ENCODE measurements around the gene CDH13.

The CDH13 gene

GRCh38 chr16:83393196-83393981 lies 766.6 kb downstream of the CDH13 start:
- WGBS, 2 experiments (ENCODE audit: insufficient coverage in 2 of 2), result 77 to 80% methylated on average over 3 to 4 of the region's 6 CpGs
- peaks cover 28% of the 10 kb centered on the region for H3K4me1 ChIP-seq (ENCODE audit: control insufficient read depth, insufficient read depth, low read length, poor library complexity, severe bottlenecking)
- H3K9me3 ChIP-seq (ENCODE audit: control insufficient read depth, low read length), result no peaks in the 10 kb centered on the region
- peak overlapping the region; percentile 25 for H3K27ac ChIP-seq (ENCODE audit: low read depth, low read length, severe bottlenecking)
- H3K36me3 ChIP-seq (ENCODE audit: control insufficient read depth, insufficient read depth, low read length), result no peaks in the 10 kb centered on the region
- H3K4me3 ChIP-seq (ENCODE audit: extremely low read depth, insufficient read depth, low read length, poor library complexity, severe bottlenecking), result no peak overlapping the region

GRCh38 chr16:83397601-83398291 lies 771.0 kb downstream of the CDH13 start:
- H3K27ac ChIP-seq (ENCODE audit: low read depth, low read length, severe bottlenecking), result no peak overlapping the region
- H3K4me3 ChIP-seq (ENCODE audit: extremely low read depth, insufficient read depth, low read length, poor library complexity, severe bottlenecking), result no peak overlapping the region
- 87 to 100% methylated on average over 2 to 4 of the region's 4 CpGs for WGBS, 2 experiments (ENCODE audit: insufficient coverage in 2 of 2)
- H3K36me3 ChIP-seq (ENCODE audit: control insufficient read depth, insufficient read depth, low read length), result no peaks in the 10 kb centered on the region
- peaks cover 4% of the 10 kb centered on the region for H3K9me3 ChIP-seq (ENCODE audit: control insufficient read depth, low read length)
- H3K4me1 ChIP-seq (ENCODE audit: control insufficient read depth, insufficient read depth, low read length, poor library complexity, severe bottlenecking), result peaks cover 5% of the 10 kb centered on the region

GRCh38 chr16:83400234-83400633 lies 773.5 kb downstream of the CDH13 start:
- peaks cover 4% of the 10 kb centered on the region for H3K9me3 ChIP-seq (ENCODE audit: control insufficient read depth, low read length)
- H3K4me1 ChIP-seq (ENCODE audit: control insufficient read depth, insufficient read depth, low read length, poor library complexity, severe bottlenecking), result peaks cover 4% of the 10 kb centered on the region
- no peaks in the 10 kb centered on the region for H3K36me3 ChIP-seq (ENCODE audit: control insufficient read depth, insufficient read depth, low read length)
- no peak overlapping the region for H3K27ac ChIP-seq (ENCODE audit: low read depth, low read length, severe bottlenecking)
- H3K4me3 ChIP-seq (ENCODE audit: extremely low read depth, insufficient read depth, low read length, poor library complexity, severe bottlenecking), result no peak overlapping the region
- 81 to 89% methylated on average over 3 to 4 of the region's 4 CpGs for WGBS, 2 experiments (ENCODE audit: insufficient coverage in 2 of 2)

- Histone ChIP-seq H3K4me1 (ENCODE audit: control insufficient read depth, insufficient read depth, low read length, poor library complexity, severe bottlenecking) (peaks cover 4% of the 10 kb centered on the region), H3K9me3 (ENCODE audit: control insufficient read depth, low read length) (peaks cover 4% of the 10 kb centered on the region), H3K36me3 (ENCODE audit: control insufficient read depth, insufficient read depth, low read length) (no peaks in the 10 kb centered on the region), H3K27ac (ENCODE audit: low read depth, low read length, severe bottlenecking) (no peak overlapping the region), H3K4me3 (ENCODE audit: extremely low read depth, insufficient read depth, low read length, poor library complexity, severe bottlenecking) (no peak overlapping the region)
- WGBS, 2 experiments (ENCODE audit: insufficient coverage in 2 of 2), result 83 to 92% methylated on average over 1 to 5 of the region's 6 CpGs
Measured at GRCh38 chr16:83402160-83402814, 775.5 kb downstream of the CDH13 start.

GRCh38 chr16:83402967-83403366 lies 776.2 kb downstream of the CDH13 start:
- Histone ChIP-seq H3K4me3 (ENCODE audit: extremely low read depth, insufficient read depth, low read length, poor library complexity, severe bottlenecking) (no peak overlapping the region), H3K36me3 (ENCODE audit: control insufficient read depth, insufficient read depth, low read length) (no peaks in the 10 kb centered on the region), H3K27ac (ENCODE audit: low read depth, low read length, severe bottlenecking) (peak overlapping the region; percentile 51), H3K9me3 (ENCODE audit: control insufficient read depth, low read length) (peaks cover 4% of the 10 kb centered on the region), H3K4me1 (ENCODE audit: control insufficient read depth, insufficient read depth, low read length, poor library complexity, severe bottlenecking) (peaks cover 4% of the 10 kb centered on the region)
- WGBS, 2 experiments (ENCODE audit: insufficient coverage in 2 of 2), result 79% methylated on average over 2 of the region's 4 CpGs; no CpG with 5 or more reads in 1 of the 2 experiments

GRCh38 chr16:83403761-83404160 lies 777.0 kb downstream of the CDH13 start:
- Histone ChIP-seq H3K36me3 (ENCODE audit: control insufficient read depth, insufficient read depth, low read length) (no peaks in the 10 kb centered on the region), H3K9me3 (ENCODE audit: control insufficient read depth, low read length) (peaks cover 4% of the 10 kb centered on the region), H3K4me1 (ENCODE audit: control insufficient read depth, insufficient read depth, low read length, poor library complexity, severe bottlenecking) (peaks cover 4% of the 10 kb centered on the region), H3K4me3 (ENCODE audit: extremely low read depth, insufficient read depth, low read length, poor library complexity, severe bottlenecking) (no peak overlapping the region), H3K27ac (ENCODE audit: low read depth, low read length, severe bottlenecking) (no peak overlapping the region)
- WGBS, 2 experiments (ENCODE audit: insufficient coverage in 2 of 2), result 100% methylated on average over 1 of the region's 2 CpGs

- Histone ChIP-seq H3K36me3 (ENCODE audit: control insufficient read depth, insufficient read depth, low read length) (no peaks in the 10 kb centered on the region), H3K4me3 (ENCODE audit: extremely low read depth, insufficient read depth, low read length, poor library complexity, severe bottlenecking) (no peak overlapping the region), H3K9me3 (ENCODE audit: control insufficient read depth, low read length) (peaks cover 4% of the 10 kb centered on the region), H3K4me1 (ENCODE audit: control insufficient read depth, insufficient read depth, low read length, poor library complexity, severe bottlenecking) (peaks cover 4% of the 10 kb centered on the region), H3K27ac (ENCODE audit: low read depth, low read length, severe bottlenecking) (no peak overlapping the region)
- 94% methylated on average over 2 of the region's 3 CpGs; no CpG with 5 or more reads in 1 of the 2 experiments for WGBS, 2 experiments (ENCODE audit: insufficient coverage in 2 of 2)
Measured at GRCh38 chr16:83404261-83404660, 777.5 kb downstream of the CDH13 start.

- no peak overlapping the region for H3K27ac ChIP-seq (ENCODE audit: low read depth, low read length, severe bottlenecking)
- no peak overlapping the region for H3K4me3 ChIP-seq (ENCODE audit: extremely low read depth, insufficient read depth, low read length, poor library complexity, severe bottlenecking)
- H3K36me3 ChIP-seq (ENCODE audit: control insufficient read depth, insufficient read depth, low read length), result no peaks in the 10 kb centered on the region
- 86% methylated on average over 2 to 5 of the region's 5 CpGs for WGBS, 2 experiments (ENCODE audit: insufficient coverage in 2 of 2)
- H3K4me1 ChIP-seq (ENCODE audit: control insufficient read depth, insufficient read depth, low read length, poor library complexity, severe bottlenecking), result peaks cover 1% of the 10 kb centered on the region
- no peaks in the 10 kb centered on the region for H3K9me3 ChIP-seq (ENCODE audit: control insufficient read depth, low read length)
Measured at GRCh38 chr16:83407928-83408327, 781.2 kb downstream of the CDH13 start.

- no peaks in the 10 kb centered on the region for H3K4me1 ChIP-seq (ENCODE audit: control insufficient read depth, insufficient read depth, low read length, poor library complexity, severe bottlenecking)
- no peaks in the 10 kb centered on the region for H3K36me3 ChIP-seq (ENCODE audit: control insufficient read depth, insufficient read depth, low read length)
- 92 to 93% methylated on average over 2 to 3 of the region's 3 CpGs for WGBS, 2 experiments (ENCODE audit: insufficient coverage in 2 of 2)
- no peak overlapping the region for H3K4me3 ChIP-seq (ENCODE audit: extremely low read depth, insufficient read depth, low read length, poor library complexity, severe bottlenecking)
- H3K27ac ChIP-seq (ENCODE audit: low read depth, low read length, severe bottlenecking), result no peak overlapping the region
- no peaks in the 10 kb centered on the region for H3K9me3 ChIP-seq (ENCODE audit: control insufficient read depth, low read length)
Measured at GRCh38 chr16:83409347-83409746, 782.6 kb downstream of the CDH13 start.

- Histone ChIP-seq H3K4me3 (ENCODE audit: extremely low read depth, insufficient read depth, low read length, poor library complexity, severe bottlenecking) (no peak overlapping the region), H3K9me3 (ENCODE audit: control insufficient read depth, low read length) (no peaks in the 10 kb centered on the region), H3K4me1 (ENCODE audit: control insufficient read depth, insufficient read depth, low read length, poor library complexity, severe bottlenecking) (no peaks in the 10 kb centered on the region), H3K36me3 (ENCODE audit: control insufficient read depth, insufficient read depth, low read length) (no peaks in the 10 kb centered on the region), H3K27ac (ENCODE audit: low read depth, low read length, severe bottlenecking) (no peak overlapping the region)
- whole genome bisulfite sequencing, 2 experiments (ENCODE audit: insufficient coverage in 2 of 2), result 78 to 85% methylated on average over 1 of the region's 1 CpG
Measured at GRCh38 chr16:83418565-83418964, 791.8 kb downstream of the CDH13 start.
